ENCODE results near the gene NUDT22. TPM values are rescaled to one million over a fixed set of nuclear protein-coding genes. Genes with fewer than 3 reads are reported as not detected.

The NUDT22 gene
- polyA plus RNA-seq, 2 of the 4 experiments (the other 2 are of a cell fraction): 21.5 to 33.2 TPM

- H3K4me2 ChIP-seq: peak overlapping the region; percentile 100
- WGBS (ENCODE audit: missing lambda C conversion rate): 40% methylated on average over 5 of the region's 5 CpGs
- peaks cover 44% of the 10 kb centered on the region for H3K4me1 ChIP-seq
- POLR2A ChIA-PET: interaction anchor here (0.6 to 6.0 kb wide), 2 partner anchors 26 to 611 kb away, joined by 3 to 53 read pairs; no protein-coding TSS in a partner anchor
- CTCF ChIA-PET: interaction anchor here (0.9 to 12.2 kb wide), 7 partner anchors 8 to 70 kb away, joined by 3 to 220 read pairs (median 5); partner anchors contain the start of genes BAD, CATSPERZ, ESRRA and GPR137
- ATAC-seq (no peak), DNase-seq (ENCODE audit: low read depth in 1 of 2, low spot score in 1 of 2) (no peak), FAIRE-seq (no peak)
- TF ChIP-seq SREBF2 (IDR thresholded peaks at IDR 0.05) (no peak), MAX (IDR thresholded peaks at IDR 0.05) (no peak)
- no peak overlapping the region for H3K4me3 ChIP-seq
- no peaks in the 10 kb centered on the region for H3K9me3 ChIP-seq
- peak overlapping the region in 1 of 2 experiments; percentile 99; a peak in 3 of 6 replicates for H3K27ac ChIP-seq
Measured at GRCh38 chr11:64244107-64244506, 18.0 kb downstream of the NUDT22 start.

- POLR2A ChIA-PET: interaction anchor here (0.6 to 6.0 kb wide), 5 partner anchors 25 to 108 kb away, joined by 3 to 53 read pairs (median 10); partner anchors contain the start of genes ESRRA and STIP1
- DNase-seq (ENCODE audit: low read depth in 1 of 2, low spot score in 1 of 2) (no peak), FAIRE-seq (no peak), ATAC-seq (no peak)
- CTCF ChIA-PET: interaction anchor here (0.9 to 12.2 kb wide), 5 partner anchors 20 to 110 kb away, joined by 3 to 220 read pairs (median 6); partner anchors contain the start of genes CATSPERZ and ESRRA
- H3K9me3 ChIP-seq: no peaks in the 10 kb centered on the region
- peak overlapping the region; percentile 99 to 100 for H3K27ac ChIP-seq
- peak overlapping the region; percentile 100 for H3K4me2 ChIP-seq
- peaks cover 43% of the 10 kb centered on the region for H3K4me1 ChIP-seq
- TF ChIP-seq BHLHE40 (IDR thresholded peaks at IDR 0.05; ENCODE audit: low read depth, low read length): no peak
- TF ChIP-seq HOXB13 (CRISPR knock-in tag; IDR thresholded peaks at IDR 0.05; ENCODE audit: low read depth): no peak
- no peak for TF ChIP-seq NR3C1 (IDR thresholded peaks at IDR 0.05)
- TF ChIP-seq CHD2 (IDR thresholded peaks at IDR 0.05; ENCODE audit: low read length, partially characterized antibody): no peak
- no peak for TF ChIP-seq RNF2 (IDR thresholded peaks at IDR 0.05; ENCODE audit: borderline replicate concordance, low read depth)
- 0 out of 2 replicates have a peak, but pooled peaks have one; percentile 9 for TF ChIP-seq ZC3H11A (IDR thresholded peaks at IDR 0.05)
- TF ChIP-seq CBX8 (IDR thresholded peaks at IDR 0.05): no peak
- no peak for TF ChIP-seq KDM1A (IDR thresholded peaks at IDR 0.05; ENCODE audit: low read depth)
- TF ChIP-seq JUN (IDR thresholded peaks at IDR 0.05): 0 out of 5 replicates have a peak, but pooled peaks of 1 of the 2 experiments have one; percentile 16
- TF ChIP-seq ZNF302 (CRISPR knock-in tag; IDR thresholded peaks at IDR 0.05): no peak
- no peak for TF ChIP-seq SMC3 (IDR thresholded peaks at IDR 0.05)
- no peak for TF ChIP-seq EHMT2 (IDR thresholded peaks at IDR 0.05; ENCODE audit: low read depth)
- TF ChIP-seq RCOR1 (IDR thresholded peaks at IDR 0.05; ENCODE audit: low read depth, low read length): no peak
- H3K4me3 ChIP-seq: peak overlapping the region; percentile 84
- WGBS (ENCODE audit: missing lambda C conversion rate): 33% methylated on average over 4 of the region's 6 CpGs
Measured at GRCh38 chr11:64244966-64245365, 18.9 kb downstream of the NUDT22 start.

GRCh38 chr11:64245401-64245796 lies 19.3 kb downstream of the NUDT22 start:
- H3K4me2 ChIP-seq: peak overlapping the region; percentile 100
- no peaks in the 10 kb centered on the region for H3K9me3 ChIP-seq
- peaks cover 40% of the 10 kb centered on the region for H3K4me1 ChIP-seq
- H3K27ac ChIP-seq: peak overlapping the region; percentile 99 to 100
- DNase-seq (ENCODE audit: low read depth in 1 of 2, low spot score in 1 of 2) (no peak), ATAC-seq (no peak), FAIRE-seq (no peak)
- TF ChIP-seq JUN (IDR thresholded peaks at IDR 0.05) (no peak), HOXA7 (CRISPR knock-in tag; IDR thresholded peaks at IDR 0.05) (0 out of 2 replicates have a peak, but pooled peaks have one; percentile 35), MYC (IDR thresholded peaks at IDR 0.05; ENCODE audit: borderline replicate concordance, low read length) (no peak), POLR2A (IDR thresholded peaks at IDR 0.05; ENCODE audit: low read length) (no peak), BCL3 (IDR thresholded peaks at IDR 0.05) (no peak)
- H3K4me3 ChIP-seq: peak overlapping the region; percentile 84
- WGBS (ENCODE audit: missing lambda C conversion rate): 0% methylated on average over 4 of the region's 6 CpGs
- ChIA-PET POLR2A (interaction anchor here (0.6 to 6.0 kb wide), 7 partner anchors 25 to 107 kb away, joined by 3 to 53 read pairs (median 3); partner anchors contain the start of genes ESRRA and STIP1), CTCF (interaction anchor here (0.9 to 12.2 kb wide), 7 partner anchors 13 to 110 kb away, joined by 3 to 220 read pairs (median 6); partner anchors contain the start of genes BAD, CATSPERZ and ESRRA)
